ENCODE data around the gene LRMDA. TPM values are rescaled to one million over a fixed set of nuclear protein-coding genes. Genes with fewer than 3 reads are reported as not detected.

The LRMDA gene
- total RNA-seq, 1 experiment from 2014 or later = not detected

- Histone ChIP-seq H3K9ac (ENCODE audit: low read length) (no peak overlapping the region), H3K27me3 (ENCODE audit: low read length) (no peaks in the 10 kb centered on the region), H3K79me2 (ENCODE audit: low read length) (no peaks in the 10 kb centered on the region), H2AFZ (ENCODE audit: low read length) (no peak overlapping the region), H4K20me1 (ENCODE audit: insufficient read depth, low read depth, low read length) (no peaks in the 10 kb centered on the region), H3K27ac (ENCODE audit: low read length) (no peak overlapping the region), H3K36me3 (ENCODE audit: insufficient read depth, low read length) (no peaks in the 10 kb centered on the region), H3K9me2 (replicated peaks; ENCODE audit: insufficient read depth, low read length) (no peaks in the 10 kb centered on the region), H3K4me1 (ENCODE audit: low read length) (no peaks in the 10 kb centered on the region), H3K4me2 (ENCODE audit: low read depth, low read length, poor library complexity, severe bottlenecking) (no peak overlapping the region), H3K4me3 (ENCODE audit: low read length) (no peak overlapping the region), H3K9me3 (ENCODE audit: low read length) (no peaks in the 10 kb centered on the region)
- DNase-seq = no peak
Observed at GRCh38 chr10:75954486-75954885, 523.1 kb downstream of the LRMDA start.

DNA sequence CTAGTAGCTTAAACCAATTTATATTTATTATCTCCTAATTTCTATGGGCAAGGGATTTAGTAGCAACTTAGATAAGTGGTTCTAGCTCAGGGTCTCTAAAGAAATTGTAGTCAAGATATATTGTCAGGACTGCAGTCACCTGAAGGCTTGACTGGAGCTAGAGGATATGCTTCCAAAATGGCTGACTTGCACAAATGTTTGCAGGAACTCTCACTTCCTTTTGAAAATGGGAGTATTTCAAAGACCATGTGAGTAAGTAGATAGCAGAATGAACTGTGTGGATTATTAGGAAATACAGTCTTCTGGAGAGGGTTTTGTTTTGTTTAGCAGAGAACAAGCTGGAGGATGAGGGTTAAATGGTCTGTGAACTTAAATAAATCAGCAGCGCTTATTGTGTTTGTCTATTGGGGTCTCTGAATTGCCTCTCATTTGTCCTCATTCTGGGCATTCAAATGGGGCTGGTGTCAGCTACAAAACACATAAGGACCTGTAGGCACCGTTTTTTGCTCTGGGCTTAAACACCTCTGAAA lies 524.6 kb downstream of the LRMDA start:
- H3K9me2 ChIP-seq (replicated peaks; ENCODE audit: insufficient read depth, low read length) = no peaks in the 10 kb centered on the region
- no peaks in the 10 kb centered on the region for H3K9me3 ChIP-seq (ENCODE audit: low read length)
- no peak overlapping the region for H3K9ac ChIP-seq (ENCODE audit: low read length)
- no peak overlapping the region for H3K4me3 ChIP-seq (ENCODE audit: low read length)
- no peaks in the 10 kb centered on the region for H4K20me1 ChIP-seq (ENCODE audit: insufficient read depth, low read depth, low read length)
- H2AFZ ChIP-seq (ENCODE audit: low read length) = peak overlapping the region; percentile 85; the same call in 1 of the 2 replicates
- DNase-seq = no peak
- peak overlapping the region; percentile 18 for H3K4me2 ChIP-seq (ENCODE audit: low read depth, low read length, poor library complexity, severe bottlenecking)
- no peaks in the 10 kb centered on the region for H3K36me3 ChIP-seq (ENCODE audit: insufficient read depth, low read length)
- no peaks in the 10 kb centered on the region for H3K79me2 ChIP-seq (ENCODE audit: low read length)
- no peaks in the 10 kb centered on the region for H3K27me3 ChIP-seq (ENCODE audit: low read length)
- no peaks in the 10 kb centered on the region for H3K4me1 ChIP-seq (ENCODE audit: low read length)
- H3K27ac ChIP-seq (ENCODE audit: low read length) = no peak overlapping the region

GRCh38 chr10:75956624-75957023 lies 525.2 kb downstream of the LRMDA start:
- H3K9me2 ChIP-seq (replicated peaks; ENCODE audit: insufficient read depth, low read length) = no peaks in the 10 kb centered on the region
- no peaks in the 10 kb centered on the region for H3K9me3 ChIP-seq (ENCODE audit: low read length)
- no peaks in the 10 kb centered on the region for H4K20me1 ChIP-seq (ENCODE audit: insufficient read depth, low read depth, low read length)
- peak overlapping the region; percentile 18 for H3K4me2 ChIP-seq (ENCODE audit: low read depth, low read length, poor library complexity, severe bottlenecking)
- H3K4me1 ChIP-seq (ENCODE audit: low read length) = no peaks in the 10 kb centered on the region
- no peaks in the 10 kb centered on the region for H3K79me2 ChIP-seq (ENCODE audit: low read length)
- H3K4me3 ChIP-seq (ENCODE audit: low read length) = no peak overlapping the region
- no peak overlapping the region for H3K27ac ChIP-seq (ENCODE audit: low read length)
- H3K27me3 ChIP-seq (ENCODE audit: low read length) = no peaks in the 10 kb centered on the region
- H2AFZ ChIP-seq (ENCODE audit: low read length) = peak overlapping the region; percentile 85; the same call in 1 of the 2 replicates
- H3K36me3 ChIP-seq (ENCODE audit: insufficient read depth, low read length) = no peaks in the 10 kb centered on the region
- peak; percentile 54 for DNase-seq
- no peak overlapping the region for H3K9ac ChIP-seq (ENCODE audit: low read length)

DNA sequence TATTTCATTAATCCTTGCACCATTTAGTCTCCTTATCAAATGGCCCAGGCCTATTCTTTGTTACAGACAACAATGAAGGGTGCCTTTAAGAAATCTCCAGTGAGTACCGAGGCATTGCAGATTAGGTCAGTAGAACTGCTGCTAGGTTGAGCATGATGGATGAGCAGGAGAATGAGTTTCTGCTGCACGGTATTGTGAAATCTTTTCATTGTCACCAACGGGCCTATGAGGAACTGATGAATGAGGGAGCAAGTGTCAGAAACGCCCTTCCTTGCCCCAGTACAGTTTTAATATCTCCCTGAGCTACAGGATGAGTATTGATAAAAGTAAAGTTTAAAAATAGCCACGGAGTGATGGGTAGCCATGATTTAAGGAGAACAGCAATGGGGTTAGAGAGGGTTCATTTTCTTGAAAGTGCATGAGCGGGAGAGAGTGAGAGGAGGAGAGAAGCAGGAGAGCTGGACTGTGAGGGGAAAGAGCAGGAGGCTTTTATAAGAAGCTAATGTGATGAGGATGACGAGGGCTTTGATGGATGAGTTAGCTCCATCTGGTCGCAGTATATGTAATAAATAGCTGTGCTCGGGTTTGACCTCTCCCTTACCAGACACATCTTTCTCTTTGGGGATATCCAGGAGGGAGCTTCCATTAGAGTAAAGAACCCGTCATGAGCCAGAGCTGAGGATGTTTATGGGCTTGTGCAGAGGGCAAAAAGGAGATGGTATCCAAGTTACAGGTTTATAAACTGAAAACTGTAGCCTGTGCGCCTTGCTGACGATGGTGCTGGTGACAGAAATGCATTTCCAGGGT lies 526.1 kb downstream of the LRMDA start:
- Histone ChIP-seq H3K4me1 (ENCODE audit: low read length) (no peaks in the 10 kb centered on the region), H2AFZ (ENCODE audit: low read length) (no peak overlapping the region), H3K27ac (ENCODE audit: low read length) (no peak overlapping the region), H3K27me3 (ENCODE audit: low read length) (no peaks in the 10 kb centered on the region), H3K4me3 (ENCODE audit: low read length) (no peak overlapping the region), H3K36me3 (ENCODE audit: insufficient read depth, low read length) (no peaks in the 10 kb centered on the region), H3K9me3 (ENCODE audit: low read length) (no peaks in the 10 kb centered on the region), H3K79me2 (ENCODE audit: low read length) (no peaks in the 10 kb centered on the region), H3K4me2 (ENCODE audit: low read depth, low read length, poor library complexity, severe bottlenecking) (no peak overlapping the region), H4K20me1 (ENCODE audit: insufficient read depth, low read depth, low read length) (no peaks in the 10 kb centered on the region), H3K9ac (ENCODE audit: low read length) (no peak overlapping the region), H3K9me2 (replicated peaks; ENCODE audit: insufficient read depth, low read length) (no peaks in the 10 kb centered on the region)
- no peak for DNase-seq

- H3K27me3 ChIP-seq (ENCODE audit: low read length) = no peaks in the 10 kb centered on the region
Observed at GRCh38 chr10:75959209-75959608, 527.8 kb downstream of the LRMDA start.

DNA sequence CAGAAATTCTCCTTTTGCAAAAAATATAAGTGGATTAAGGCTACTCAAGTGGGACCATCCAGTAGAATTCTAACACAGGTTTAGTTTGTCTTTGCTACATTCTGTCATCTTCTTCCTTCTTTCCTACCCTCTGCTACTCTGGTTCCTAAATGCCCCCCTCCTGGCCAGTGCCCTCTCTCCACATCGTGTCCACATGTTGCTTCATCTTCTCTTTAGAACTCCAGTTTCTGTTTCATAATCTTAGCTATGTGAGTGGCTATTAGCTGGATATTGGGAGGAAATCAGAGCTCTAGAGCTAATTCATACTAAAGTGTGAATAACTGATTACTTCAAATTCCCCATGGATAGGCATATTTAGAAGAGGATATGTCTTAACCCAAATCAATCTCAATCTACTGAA lies 528.5 kb downstream of the LRMDA start:
- no peak overlapping the region for H3K27ac ChIP-seq (ENCODE audit: low read length)
- no peaks in the 10 kb centered on the region for H3K27me3 ChIP-seq (ENCODE audit: low read length)
- H3K9me3 ChIP-seq (ENCODE audit: low read length) = no peaks in the 10 kb centered on the region
- H4K20me1 ChIP-seq (ENCODE audit: insufficient read depth, low read depth, low read length) = no peaks in the 10 kb centered on the region
- no peaks in the 10 kb centered on the region for H3K9me2 ChIP-seq (replicated peaks; ENCODE audit: insufficient read depth, low read length)
- no peak overlapping the region for H2AFZ ChIP-seq (ENCODE audit: low read length)
- H3K9ac ChIP-seq (ENCODE audit: low read length) = no peak overlapping the region
- H3K4me2 ChIP-seq (ENCODE audit: low read depth, low read length, poor library complexity, severe bottlenecking) = no peak overlapping the region
- no peaks in the 10 kb centered on the region for H3K4me1 ChIP-seq (ENCODE audit: low read length)
- H3K4me3 ChIP-seq (ENCODE audit: low read length) = no peak overlapping the region
- H3K79me2 ChIP-seq (ENCODE audit: low read length) = no peaks in the 10 kb centered on the region
- no peaks in the 10 kb centered on the region for H3K36me3 ChIP-seq (ENCODE audit: insufficient read depth, low read length)
- DNase-seq = no peak

More at GRCh38 chr10:75959209-75959608, 527.8 kb downstream of the LRMDA start:
- DNase-seq = no peak
- no peak overlapping the region for H2AFZ ChIP-seq (ENCODE audit: low read length)
- H3K4me2 ChIP-seq (ENCODE audit: low read depth, low read length, poor library complexity, severe bottlenecking) = no peak overlapping the region
- H3K9me2 ChIP-seq (replicated peaks; ENCODE audit: insufficient read depth, low read length) = no peaks in the 10 kb centered on the region
- no peak overlapping the region for H3K9ac ChIP-seq (ENCODE audit: low read length)
- H3K27ac ChIP-seq (ENCODE audit: low read length) = no peak overlapping the region
- no peak overlapping the region for H3K4me3 ChIP-seq (ENCODE audit: low read length)
- H3K36me3 ChIP-seq (ENCODE audit: insufficient read depth, low read length) = no peaks in the 10 kb centered on the region
- H3K79me2 ChIP-seq (ENCODE audit: low read length) = no peaks in the 10 kb centered on the region
- H3K9me3 ChIP-seq (ENCODE audit: low read length) = no peaks in the 10 kb centered on the region
- no peaks in the 10 kb centered on the region for H3K4me1 ChIP-seq (ENCODE audit: low read length)
- no peaks in the 10 kb centered on the region for H4K20me1 ChIP-seq (ENCODE audit: insufficient read depth, low read depth, low read length)

DNA sequence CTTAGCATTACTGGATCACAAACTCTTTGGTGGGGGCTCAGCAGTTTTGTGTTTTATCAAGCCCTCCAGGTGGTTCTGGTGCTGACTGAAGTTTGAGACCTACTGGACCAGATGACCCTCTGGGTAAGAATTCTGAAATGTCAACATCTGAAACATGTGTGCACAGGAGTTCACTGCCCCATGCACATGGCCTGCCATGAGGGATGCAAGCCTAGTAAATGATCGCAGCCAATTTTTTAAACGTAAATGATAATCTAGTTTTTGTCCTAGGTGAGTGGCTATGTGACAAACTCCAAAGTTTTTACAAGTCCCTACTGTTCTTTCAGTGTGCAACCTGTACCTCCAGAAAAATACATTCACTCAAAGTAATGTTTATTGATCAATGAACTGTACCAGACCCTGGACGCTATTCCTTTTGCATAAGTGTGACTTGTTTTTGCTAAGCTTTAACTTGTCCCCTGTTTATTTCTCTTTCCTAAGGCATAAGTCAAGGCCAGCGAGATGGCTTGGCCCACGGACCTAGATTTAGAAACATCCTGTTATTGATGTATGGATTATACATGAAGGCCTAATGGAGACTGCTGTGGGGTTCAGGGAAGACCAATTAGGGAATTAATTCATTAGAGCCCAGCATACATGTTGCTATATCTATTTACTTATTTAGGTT lies 531.1 kb downstream of the LRMDA start:
- H4K20me1 ChIP-seq (ENCODE audit: insufficient read depth, low read depth, low read length) = no peaks in the 10 kb centered on the region
- H3K4me1 ChIP-seq (ENCODE audit: low read length) = no peaks in the 10 kb centered on the region
- no peak overlapping the region for H3K9ac ChIP-seq (ENCODE audit: low read length)
- no peaks in the 10 kb centered on the region for H3K36me3 ChIP-seq (ENCODE audit: insufficient read depth, low read length)
- H3K9me3 ChIP-seq (ENCODE audit: low read length) = no peaks in the 10 kb centered on the region
- no peaks in the 10 kb centered on the region for H3K27me3 ChIP-seq (ENCODE audit: low read length)
- DNase-seq = no peak
- H3K79me2 ChIP-seq (ENCODE audit: low read length) = no peaks in the 10 kb centered on the region
- H2AFZ ChIP-seq (ENCODE audit: low read length) = no peak overlapping the region
- no peak overlapping the region for H3K4me2 ChIP-seq (ENCODE audit: low read depth, low read length, poor library complexity, severe bottlenecking)
- H3K4me3 ChIP-seq (ENCODE audit: low read length) = no peak overlapping the region
- H3K9me2 ChIP-seq (replicated peaks; ENCODE audit: insufficient read depth, low read length) = no peaks in the 10 kb centered on the region
- no peak overlapping the region for H3K27ac ChIP-seq (ENCODE audit: low read length)

DNA sequence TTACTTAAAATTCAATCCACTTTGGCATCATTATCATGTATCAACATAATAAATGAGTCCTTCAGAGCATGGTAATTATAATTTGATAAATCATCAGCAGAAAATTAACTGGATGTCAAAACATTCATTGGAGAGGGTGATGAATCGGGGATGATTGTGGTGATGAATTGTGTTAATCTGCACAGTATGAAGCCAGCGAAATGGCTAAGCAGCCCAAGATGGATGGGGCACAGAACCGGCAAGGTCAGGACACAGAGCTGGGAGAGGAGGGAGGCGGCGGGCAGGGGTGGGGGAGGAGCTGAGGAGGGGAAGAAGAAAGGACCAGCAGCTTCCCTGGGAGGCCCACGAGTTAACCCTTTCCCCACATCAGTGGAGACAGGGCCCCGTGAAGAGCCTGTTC lies 536.1 kb downstream of the LRMDA start:
- no peaks in the 10 kb centered on the region for H3K9me3 ChIP-seq (ENCODE audit: low read length)
- H3K27me3 ChIP-seq (ENCODE audit: low read length) = no peaks in the 10 kb centered on the region
- H3K27ac ChIP-seq (ENCODE audit: low read length) = no peak overlapping the region
- no peak overlapping the region for H3K9ac ChIP-seq (ENCODE audit: low read length)
- no peaks in the 10 kb centered on the region for H4K20me1 ChIP-seq (ENCODE audit: insufficient read depth, low read depth, low read length)
- DNase-seq = no peak
- H3K4me3 ChIP-seq (ENCODE audit: low read length) = no peak overlapping the region
- no peaks in the 10 kb centered on the region for H3K79me2 ChIP-seq (ENCODE audit: low read length)
- no peak overlapping the region for H3K4me2 ChIP-seq (ENCODE audit: low read depth, low read length, poor library complexity, severe bottlenecking)
- no peaks in the 10 kb centered on the region for H3K9me2 ChIP-seq (replicated peaks; ENCODE audit: insufficient read depth, low read length)
- no peaks in the 10 kb centered on the region for H3K4me1 ChIP-seq (ENCODE audit: low read length)
- H3K36me3 ChIP-seq (ENCODE audit: insufficient read depth, low read length) = no peaks in the 10 kb centered on the region
- no peak overlapping the region for H2AFZ ChIP-seq (ENCODE audit: low read length)
